GM19099 (cell line): ENCODE results near the gene GSTT4.

Source experiments
- POLR2A ChIP-seq: IDR thresholded peaks from 3 replicates; pipeline ENCODE4 v1.6.1; 2011; ENCODE audit warnings: low read depth; ENCODE audit not compliant: insufficient read length; ENCODE audit errors: extremely low read depth

The GSTT4 gene

GRCh38 chr22:24005201-24005600 is at the start of gene GSTT4:
GSTT4 (minus strand) TSS chr22:24005453; CDS start chr22:24005356, 97 bp downstream.
- no peak for TF ChIP-seq POLR2A

- TF ChIP-seq POLR2A, result no peak
Observed at GRCh38 chr22:24054356-24054755, 49.1 kb upstream of the GSTT4 start.

- TF ChIP-seq POLR2A, result no peak
Observed at GRCh38 chr22:24053481-24054226, 48.4 kb upstream of the GSTT4 start.

- no peak for TF ChIP-seq POLR2A
Observed at GRCh38 chr22:24051568-24051967, 46.3 kb upstream of the GSTT4 start.

GRCh38 chr22:24051028-24051427 is 45.8 kb upstream of the GSTT4 start:
- TF ChIP-seq POLR2A, result no peak

- no peak for TF ChIP-seq POLR2A
Observed at GRCh38 chr22:24049978-24050377, 44.7 kb upstream of the GSTT4 start.

GRCh38 chr22:24049211-24049610 is 44.0 kb upstream of the GSTT4 start:
- no peak for TF ChIP-seq POLR2A

GRCh38 chr22:24046024-24046423 is 40.8 kb upstream of the GSTT4 start:
- no peak for TF ChIP-seq POLR2A

- TF ChIP-seq POLR2A, result no peak
Observed at GRCh38 chr22:24043958-24044357, 38.7 kb upstream of the GSTT4 start.

GRCh38 chr22:24040946-24041345 is 35.7 kb upstream of the GSTT4 start:
- no peak for TF ChIP-seq POLR2A

- TF ChIP-seq POLR2A, result no peak
Observed at GRCh38 chr22:24039046-24039445, 33.8 kb upstream of the GSTT4 start.

- TF ChIP-seq POLR2A, result no peak
Observed at GRCh38 chr22:24037851-24038765, 32.9 kb upstream of the GSTT4 start.

- TF ChIP-seq POLR2A, result no peak
Observed at GRCh38 chr22:24035296-24035695, 30.0 kb upstream of the GSTT4 start.

GRCh38 chr22:24033731-24034130 is 28.5 kb upstream of the GSTT4 start:
- no peak for TF ChIP-seq POLR2A

- no peak for TF ChIP-seq POLR2A
Observed at GRCh38 chr22:24030186-24030702, 25.0 kb upstream of the GSTT4 start.

GRCh38 chr22:24029304-24029703 is 24.1 kb upstream of the GSTT4 start:
- no peak for TF ChIP-seq POLR2A
